ENCODE data around the gene PADI4. TPM values are rescaled to one million over a fixed set of nuclear protein-coding genes. Genes with fewer than 3 reads are reported as not detected.

PADI4 gene
- total and polyA plus RNA-seq, 2 donors (not counting 3 experiments of a cell fraction or from before 2014, with no cell fraction given), result not detected

DNA sequence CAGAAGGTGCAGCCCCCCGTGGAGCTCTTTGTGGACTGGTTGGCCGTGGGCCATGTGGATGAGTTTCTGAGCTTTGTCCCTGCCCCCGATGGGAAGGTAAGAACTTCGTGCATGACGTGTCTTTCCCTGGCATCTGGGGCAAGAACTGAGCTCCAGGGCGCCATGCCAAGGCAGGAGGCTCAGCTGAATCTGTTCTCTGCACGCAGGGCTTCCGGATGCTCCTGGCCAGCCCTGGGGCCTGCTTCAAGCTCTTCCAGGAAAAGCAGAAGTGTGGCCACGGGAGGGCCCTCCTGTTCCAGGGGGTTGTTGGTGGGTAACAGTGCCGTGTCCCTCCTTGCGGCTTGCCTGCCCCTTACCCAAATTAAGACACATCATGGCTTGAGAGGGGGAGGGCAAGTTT lies 31.4 kb upstream of the PADI4 start:
- ChIA-PET CTCF (interaction anchor here (0.7 to 1.9 kb wide), 6 partner anchors 10 to 218 kb away, joined by 3 to 12 read pairs (median 4); no protein-coding TSS in a partner anchor), POLR2A (no interaction called here)
- dilution Hi-C loops (cut with MboI; ENCODE audit: extremely low pct_ligation_motif_present, low sequenced_read_pairs), result no loop called here
- Histone ChIP-seq H3K4me2 (ENCODE audit: insufficient read depth, low read length) (no peak overlapping the region), H3K27ac (ENCODE audit: insufficient read depth, low read depth, low read length) (no peak overlapping the region), H3K4me3 (replicated peaks in 1 of 3; ENCODE audit: insufficient read depth in 1 of 3, low read depth in 1 of 3, low read length in 3 of 3) (no peak overlapping the region), H3K4me1 (ENCODE audit: control insufficient read depth, extremely low read depth, insufficient read depth, low read length) (no peaks in the 10 kb centered on the region), H3K9me1 (replicated peaks; ENCODE audit: control insufficient read depth, extremely low read depth, insufficient read depth, low read length) (no peaks in the 10 kb centered on the region), H3K79me2 (ENCODE audit: control insufficient read depth, insufficient read depth, low read length) (no peaks in the 10 kb centered on the region), H3K9me3 (replicated peaks; ENCODE audit: control insufficient read depth, insufficient read depth, low read length) (no peaks in the 10 kb centered on the region), H3K27me3 (ENCODE audit: control insufficient read depth in 2 of 2, insufficient read depth in 2 of 2, low read length in 2 of 2) (no peaks in the 10 kb centered on the region), H2AFZ (ENCODE audit: low read depth, low read length) (no peak overlapping the region), H4K20me1 (replicated peaks; ENCODE audit: control insufficient read depth, extremely low read depth, insufficient read depth, low read length) (no peaks in the 10 kb centered on the region), H3K36me3 (ENCODE audit: control insufficient read depth in 2 of 2, extremely low read depth in 1 of 2, insufficient read depth in 2 of 2, low read length in 2 of 2) (no peaks in the 10 kb centered on the region), H3K9ac (replicated peaks; ENCODE audit: extremely low read depth, insufficient read depth, low read length) (no peak overlapping the region)
- intact Hi-C loops (cut with micrococcal nuclease), result no loop called here
- DNase-seq (ENCODE audit: low read depth, low spot score) (no peak), FAIRE-seq (no peak)
- no TSS peak for BruUV-seq (replicated peaks)
- TF ChIP-seq FOS (IDR thresholded peaks at IDR 0.05; ENCODE audit: borderline replicate concordance, insufficient read depth, low read length) (no peak), EZH2 (IDR thresholded peaks at IDR 0.05; ENCODE audit: borderline replicate concordance, low read depth, low read length, severe bottlenecking) (no peak), GATA2 (IDR thresholded peaks at IDR 0.05; ENCODE audit: insufficient read depth, insufficient read length, low read depth, low read length) (no peak), MYC (IDR thresholded peaks at IDR 0.05; ENCODE audit: low read depth, low read length) (no peak), MAX (IDR thresholded peaks at IDR 0.05; ENCODE audit: insufficient read depth, insufficient read length) (no peak), JUN (IDR thresholded peaks at IDR 0.05; ENCODE audit: borderline replicate concordance, insufficient read depth, insufficient read length, low read depth) (no peak), CTCF (IDR thresholded peaks at IDR 0.05; ENCODE audit: extremely low read depth in 1 of 2, insufficient read depth in 1 of 2, low read depth in 1 of 2, low read length in 2 of 2) (no peak), POLR2A (IDR thresholded peaks at IDR 0.05; ENCODE audit: low read depth, low read length) (no peak), POLR2AphosphoS5 (IDR thresholded peaks at IDR 0.05; ENCODE audit: insufficient read depth, low read depth, low read length) (no peak)
